ENCODE measurements around the gene HYKK.
"Not testable (repeated sequence)": the region's sequence is repeated elsewhere in the genome, so short reads cannot be mapped to it uniquely, and the experiment has no call there.

Gene HYKK

DNA sequence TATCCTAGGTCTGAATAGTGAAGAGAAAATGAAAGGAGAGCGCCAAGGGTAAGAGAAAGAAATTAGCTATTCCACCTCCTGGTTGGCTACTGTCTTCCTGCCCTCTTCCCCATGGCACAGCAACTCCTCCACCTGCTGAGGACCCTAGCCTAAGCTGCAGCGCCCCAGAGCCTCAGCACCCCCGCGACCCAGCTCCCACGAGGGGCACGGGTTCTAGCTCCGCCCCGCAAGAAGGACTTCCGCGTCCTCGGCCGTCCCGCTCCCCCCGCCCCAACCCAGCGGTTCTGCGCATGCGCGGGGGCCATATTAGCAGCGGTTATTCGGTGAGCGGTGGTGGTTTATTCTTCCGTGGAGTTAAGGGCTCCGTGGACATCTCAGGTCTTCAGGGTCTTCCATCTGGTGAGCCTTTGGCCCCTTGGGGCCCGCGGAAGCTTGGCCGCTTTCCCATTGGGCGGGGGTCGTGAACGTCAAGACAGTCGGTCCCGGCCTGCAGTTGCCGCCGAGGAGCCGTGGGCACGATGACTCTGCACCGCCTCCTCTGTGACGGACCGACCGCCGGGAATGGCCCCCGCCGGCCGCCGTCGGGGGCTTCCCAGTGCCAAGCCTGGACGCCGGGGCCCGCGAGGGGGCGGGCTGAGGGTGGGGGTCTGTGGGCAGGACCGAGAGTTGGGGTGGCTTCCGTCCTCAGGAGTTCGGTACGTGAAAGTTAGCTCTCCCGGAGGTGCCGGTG is 32.9 kb downstream of the HYKK start, which contains the start of gene PSMA4:
Gene PSMA4, plus strand, starts transcription at position 304 of the 730 bp plus-strand sequence. CDS start 1,484 bp downstream, outside the sequence.
- DNase-seq, result peak; percentile 96

DNA sequence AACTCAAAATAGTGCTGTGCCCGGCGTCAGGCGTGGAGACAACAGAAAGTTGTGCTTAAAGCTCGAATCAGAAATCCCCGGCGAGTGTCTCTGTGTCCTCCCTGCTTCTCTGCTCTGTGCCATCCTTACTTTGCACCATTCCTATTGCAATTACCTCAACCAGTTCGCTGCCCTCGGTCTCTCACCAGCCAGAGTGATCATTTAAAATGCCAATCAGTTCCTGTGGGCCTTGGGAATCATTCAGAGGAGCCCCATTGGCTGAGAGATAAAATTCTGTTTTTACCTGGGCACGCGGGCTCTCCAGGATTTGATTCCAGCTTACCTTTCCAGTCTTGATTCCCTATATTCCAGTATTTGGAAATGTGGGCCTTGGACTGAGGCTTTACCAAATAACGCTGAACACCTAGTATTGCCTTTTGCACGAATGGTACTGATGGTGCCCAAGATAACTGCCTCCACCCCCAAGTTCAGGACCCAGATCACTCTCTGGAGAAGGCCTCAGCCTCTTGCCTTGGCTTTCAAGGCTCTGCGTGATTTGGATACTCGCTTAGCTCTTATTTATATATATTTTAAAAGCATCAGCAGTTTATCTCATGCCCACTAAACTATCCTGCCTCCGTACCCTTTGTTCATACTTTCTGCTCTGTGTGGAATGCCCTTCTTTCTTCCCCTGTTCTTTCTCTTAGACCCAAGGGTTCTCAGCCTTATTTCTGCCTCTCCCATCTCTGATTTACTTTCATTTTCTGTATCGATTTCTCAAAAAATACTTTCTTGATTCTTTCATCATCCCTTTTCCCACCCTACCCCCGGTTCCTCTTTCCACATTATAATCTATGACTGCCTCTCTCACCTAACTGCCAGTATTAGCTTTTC is 33.7 kb downstream of the HYKK start:
- peak; percentile 4 for DNase-seq

DNA sequence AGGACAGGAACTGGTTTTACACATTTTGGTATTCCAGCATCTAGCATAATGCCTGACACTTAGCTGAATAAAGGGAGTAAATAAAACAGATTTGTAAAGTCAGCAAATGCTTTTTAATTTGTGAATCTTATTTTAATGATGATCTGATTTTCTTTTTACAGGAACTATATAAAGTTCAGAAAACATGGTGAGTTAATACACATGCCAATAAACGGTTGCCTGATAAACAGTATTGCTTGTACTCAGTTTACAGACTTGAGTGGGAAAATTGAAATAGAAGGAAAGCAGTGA is 34.3 kb downstream of the HYKK start:
- no peak for DNase-seq

DNA sequence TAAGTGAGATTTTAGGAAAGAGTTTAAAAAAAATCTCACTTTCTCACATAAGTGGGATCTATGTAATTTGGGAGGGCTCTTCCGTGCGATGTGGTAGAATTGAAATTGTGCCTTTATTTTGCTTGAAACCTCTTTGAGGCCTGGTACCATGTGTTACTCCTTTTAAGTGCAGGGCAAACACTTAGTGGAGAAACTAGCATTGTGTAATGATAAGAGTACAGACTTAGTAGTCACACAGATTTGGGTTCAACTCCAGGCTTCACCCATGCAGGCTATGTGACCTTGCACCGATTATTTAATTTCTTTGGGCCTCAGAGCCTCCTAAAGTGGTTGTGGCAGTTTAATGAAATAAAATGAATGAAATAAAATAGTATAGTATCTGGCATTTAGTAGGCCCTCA is 35.3 kb downstream of the HYKK start:
- no peak for DNase-seq

DNA sequence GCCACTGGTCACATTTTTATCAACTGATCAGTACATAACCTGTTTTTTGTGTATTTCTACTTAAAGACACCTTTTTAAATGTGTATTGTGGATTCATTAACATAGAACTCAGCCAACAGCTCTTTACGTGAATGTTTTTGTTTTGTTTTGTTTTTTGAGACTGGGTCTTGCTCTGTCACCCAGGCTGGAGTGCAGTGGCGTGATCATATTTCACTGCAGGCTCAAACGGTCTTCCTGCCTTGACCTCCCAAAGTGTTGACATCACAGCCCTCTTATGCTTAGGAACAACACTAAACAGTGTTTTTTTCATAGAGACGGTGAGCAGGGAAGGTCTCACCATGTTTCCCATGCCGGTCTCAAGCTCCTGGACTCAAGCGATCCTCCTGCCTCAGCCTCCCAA is 42.8 kb downstream of the HYKK start:
- no peak for DNase-seq

DNA sequence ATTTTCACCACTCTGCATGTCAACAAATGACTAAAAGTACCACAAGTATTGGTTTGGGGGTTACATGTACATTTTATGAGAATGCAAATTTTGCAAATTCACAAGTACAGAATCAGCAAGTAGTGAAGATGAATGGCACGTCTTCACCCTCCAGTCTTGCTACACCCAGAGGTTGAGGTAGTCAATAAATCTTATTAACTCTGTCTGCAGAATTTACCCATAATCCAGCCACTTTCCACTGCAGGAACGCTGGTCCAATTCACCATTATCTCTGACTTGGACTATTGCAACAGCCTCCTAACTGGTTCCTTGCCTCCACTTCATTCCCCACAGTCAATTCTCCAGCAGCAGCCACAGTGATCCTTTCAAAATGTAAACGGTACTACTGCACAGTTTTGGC is 43.4 kb downstream of the HYKK start:
- DNase-seq, result no peak

DNA sequence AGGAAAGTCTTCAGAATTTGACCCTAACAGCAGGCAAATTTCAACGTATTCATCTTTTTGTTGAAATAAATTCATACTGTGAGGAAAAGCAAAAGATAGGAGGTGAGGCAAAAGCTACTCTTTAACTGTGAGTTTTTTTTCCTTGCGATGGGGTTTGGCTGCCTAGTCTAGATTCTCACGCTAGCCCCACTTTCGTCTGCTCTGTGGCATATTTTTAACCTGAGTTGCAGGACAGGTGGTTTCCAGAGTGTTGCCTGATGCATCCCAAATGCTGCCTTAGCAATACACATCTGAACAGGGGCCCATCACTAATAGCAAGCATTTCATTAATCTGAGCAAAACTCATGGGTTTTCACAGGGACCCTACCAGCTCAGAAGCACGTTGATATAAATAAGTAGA is 44.5 kb downstream of the HYKK start:
- DNase-seq, result no peak

DNA sequence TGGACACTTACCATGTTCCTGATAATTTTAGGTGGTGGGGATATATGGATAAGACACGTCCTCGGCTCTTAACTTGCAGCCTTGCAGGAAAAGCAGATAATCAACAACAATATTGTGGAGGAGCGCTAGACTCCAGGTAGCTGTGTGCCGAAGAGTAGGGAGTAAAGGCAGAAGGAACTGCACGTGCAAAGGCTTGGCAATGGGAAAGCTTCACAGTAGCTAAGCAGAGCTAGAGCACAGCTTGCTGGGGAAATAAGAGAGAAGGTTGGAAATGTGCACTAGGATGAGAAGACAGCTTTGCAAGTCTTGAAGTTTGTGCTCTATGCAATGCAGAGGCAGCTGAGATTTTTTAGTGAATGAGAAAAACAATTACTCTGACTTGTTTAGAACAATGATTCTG is 45.2 kb downstream of the HYKK start:
- DNase-seq, result no peak

DNA sequence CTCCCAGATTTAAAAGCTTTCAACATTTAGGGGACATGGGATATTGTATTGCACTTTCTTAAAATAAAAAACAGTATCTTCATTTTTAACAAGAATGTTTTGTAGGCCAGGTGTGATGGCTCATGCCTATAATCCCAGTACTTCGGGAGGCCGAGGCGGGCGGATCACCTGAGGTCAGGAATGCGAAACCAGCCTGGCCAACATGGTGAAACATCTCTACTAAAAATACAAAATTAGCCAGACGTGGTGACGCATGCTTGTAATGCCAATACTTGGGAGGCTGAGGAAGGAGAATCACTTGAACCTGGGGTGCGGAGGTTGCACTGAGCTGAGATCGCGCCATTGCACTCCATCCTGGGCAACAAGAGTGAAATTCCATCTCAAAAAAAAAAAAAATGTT is 52.8 kb downstream of the HYKK start:
- DNase-seq, result not testable (repeated sequence)

DNA sequence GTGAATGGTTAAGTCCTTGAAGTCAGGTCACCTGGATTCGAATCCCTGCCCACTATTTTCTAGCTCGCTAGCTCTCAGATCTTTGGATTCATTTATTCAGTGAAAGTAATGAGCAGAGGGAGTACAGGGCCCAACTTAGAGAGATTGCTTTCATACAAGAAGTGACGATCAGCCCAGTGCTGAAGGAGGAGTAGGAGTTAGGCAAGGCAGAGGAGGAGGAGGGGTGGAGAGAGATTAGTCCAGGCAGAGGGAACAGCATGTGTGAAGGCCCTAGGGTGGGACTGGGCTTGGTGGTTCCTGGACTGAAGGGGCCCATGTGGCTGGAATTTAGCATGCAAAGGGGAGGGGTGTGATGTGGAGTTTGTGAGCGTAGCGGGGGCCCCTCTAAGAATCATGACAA is 54.1 kb downstream of the HYKK start:
- no peak for DNase-seq

DNA sequence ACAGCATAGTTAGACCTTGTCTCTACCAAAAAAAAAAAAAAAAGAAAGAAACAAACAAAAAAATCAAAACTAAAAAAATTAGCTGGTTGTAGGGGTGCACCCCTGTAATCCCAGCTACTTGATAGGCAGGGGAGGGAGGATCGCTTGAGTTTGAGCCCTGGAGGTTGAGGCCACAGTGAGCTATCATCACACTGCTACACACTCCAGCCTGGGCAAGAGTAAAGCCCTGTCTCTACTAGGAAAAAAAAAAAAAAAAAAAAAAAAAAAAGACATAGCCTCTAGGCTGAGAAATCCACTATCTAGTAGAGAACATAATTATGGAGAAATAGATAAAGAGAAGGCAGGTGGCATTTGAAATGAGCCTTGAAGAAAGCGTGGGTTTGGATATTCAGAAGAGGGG is 55.7 kb downstream of the HYKK start:
- DNase-seq, result no peak

DNA sequence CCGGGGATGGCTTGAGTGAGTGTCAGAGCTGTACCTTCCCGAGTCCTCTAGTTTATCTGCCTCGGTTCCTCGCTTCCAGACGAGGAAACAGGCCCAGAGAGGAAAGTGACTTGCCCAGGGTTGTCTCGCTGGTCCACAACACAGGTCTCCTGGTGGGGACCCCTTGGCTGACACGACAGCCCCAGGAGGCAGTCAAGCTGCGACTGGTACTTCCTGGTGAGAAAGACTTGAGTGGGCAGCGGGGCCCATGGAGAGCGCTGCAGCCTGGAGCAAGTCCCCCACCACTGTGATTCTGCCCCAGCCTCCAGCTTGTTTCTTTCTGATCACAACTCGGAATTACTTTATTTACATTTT is 57.3 kb downstream of the HYKK start:
- DNase-seq, result no peak

DNA sequence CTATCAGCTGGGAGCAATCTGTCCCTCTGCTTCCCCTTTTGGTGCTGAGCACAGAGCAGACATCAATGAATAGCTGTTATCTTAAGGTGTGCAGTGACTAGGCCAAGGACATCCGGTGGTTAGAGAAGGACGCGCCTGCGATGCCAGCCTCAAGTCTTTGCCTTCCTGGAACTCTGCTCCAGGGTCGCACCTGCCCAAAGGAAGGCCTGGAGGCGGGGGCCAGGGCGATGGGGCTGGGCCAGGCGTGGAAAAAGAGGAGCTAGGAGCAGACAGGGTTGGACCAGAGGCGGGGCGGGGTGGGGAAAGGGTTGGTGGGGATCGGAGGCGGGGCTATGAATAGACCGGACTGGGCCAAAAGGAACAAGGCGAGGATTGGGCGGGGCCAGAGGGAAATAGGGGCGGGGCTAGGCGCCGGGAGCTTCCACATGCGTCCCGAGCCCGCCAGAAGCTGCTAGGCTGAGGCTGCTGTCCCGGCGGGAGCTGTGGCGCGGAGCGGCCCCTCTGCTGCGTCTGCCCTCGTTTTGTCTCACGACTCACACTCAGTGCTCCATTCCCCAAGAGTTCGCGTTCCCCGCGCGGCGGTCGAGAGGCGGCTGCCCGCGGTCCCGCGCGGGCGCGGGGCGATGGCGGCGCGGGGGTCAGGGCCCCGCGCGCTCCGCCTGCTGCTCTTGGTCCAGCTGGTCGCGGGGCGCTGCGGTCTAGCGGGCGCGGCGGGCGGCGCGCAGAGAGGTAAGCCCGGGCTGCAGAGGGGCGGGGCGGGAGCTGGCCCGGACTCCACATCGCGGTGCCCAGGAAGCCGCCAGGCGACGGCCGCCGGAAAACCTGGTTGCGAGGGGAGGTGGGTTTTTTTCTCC is 57.9 kb downstream of the HYKK start, which contains the start of gene CHRNA5:
Gene CHRNA5, plus strand, starts transcription at position 424 of the 854 bp plus-strand sequence. Its CDS starts 200 bp downstream, at position 624.
- DNase-seq, result peak; percentile 77

DNA sequence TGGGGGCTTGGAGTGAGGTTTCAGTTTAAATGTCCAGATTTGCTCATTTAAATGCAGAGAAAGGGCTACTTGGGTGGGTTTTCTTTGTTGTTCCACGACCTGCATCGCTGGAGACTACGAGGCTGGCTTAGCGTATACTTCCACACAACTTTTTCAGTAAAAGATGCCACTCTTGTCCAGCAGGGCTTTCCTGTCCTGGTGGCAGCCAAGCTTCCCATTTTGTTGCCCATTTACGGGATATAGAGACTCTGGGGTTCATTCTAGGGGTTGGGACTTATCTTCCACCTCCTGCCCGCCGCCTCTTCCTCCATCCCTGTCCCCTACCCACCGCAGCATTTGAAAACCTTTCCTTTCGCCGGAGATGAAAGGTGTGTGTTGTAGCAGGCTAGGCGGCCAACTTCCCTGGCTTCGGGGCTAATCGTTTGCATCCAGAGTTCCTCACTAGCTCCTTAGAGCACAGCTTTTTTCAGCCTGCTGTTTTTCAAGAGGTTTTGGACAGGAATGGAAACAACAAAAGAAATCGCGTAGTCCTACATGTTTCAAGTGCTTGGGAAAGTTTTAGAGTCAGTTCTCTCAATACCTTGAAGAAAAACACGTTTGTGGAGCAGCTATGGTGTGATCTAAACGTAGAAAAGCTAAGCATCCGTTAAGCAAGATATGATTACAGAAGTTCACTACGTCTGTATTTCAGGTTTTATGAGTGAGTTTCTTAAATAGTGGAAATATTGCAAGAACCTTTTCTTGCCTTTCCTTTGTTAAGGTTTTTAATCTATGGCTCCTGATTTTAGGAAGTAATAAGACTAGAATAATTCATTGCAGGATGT is 58.8 kb downstream of the HYKK start:
- no peak for DNase-seq

DNA sequence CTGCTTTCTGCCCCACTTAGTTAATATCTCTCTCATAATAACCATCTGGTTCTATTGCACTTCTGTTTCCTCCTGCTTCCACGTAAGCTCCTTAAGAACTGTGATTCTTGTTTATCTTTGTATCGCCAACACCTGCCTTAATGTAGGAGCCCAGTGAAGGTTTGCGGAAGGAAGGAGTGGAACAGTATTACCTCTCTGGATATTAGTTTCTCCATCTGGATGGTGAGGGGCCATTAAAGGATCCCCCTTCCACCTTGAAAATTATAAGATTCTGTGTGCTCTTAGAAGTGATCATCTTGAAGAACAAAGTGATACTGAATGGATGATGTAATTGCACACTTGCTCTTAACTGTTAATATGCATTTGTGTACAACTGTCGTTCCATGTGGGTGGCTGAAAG is 60.2 kb downstream of the HYKK start:
- no peak for DNase-seq

DNA sequence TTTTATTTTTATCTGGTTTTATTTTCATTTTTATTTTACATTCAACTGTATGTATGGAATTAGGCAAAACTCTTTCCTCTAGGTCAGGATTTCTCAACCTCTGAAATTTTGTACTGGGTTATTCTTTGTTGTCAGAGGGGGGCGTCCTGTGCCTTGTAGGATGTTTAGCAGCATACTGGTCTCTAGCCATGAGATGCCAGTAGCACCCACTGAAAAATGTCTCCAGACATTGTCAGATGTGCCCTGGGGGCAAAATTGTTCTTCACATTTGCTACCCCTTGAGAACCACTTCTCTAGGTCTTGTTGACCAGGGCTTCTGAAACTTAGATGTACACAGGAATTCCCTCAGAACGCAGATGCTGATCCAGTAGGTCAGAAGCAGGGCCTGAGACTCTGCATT is 63.3 kb downstream of the HYKK start:
- DNase-seq, result no peak

DNA sequence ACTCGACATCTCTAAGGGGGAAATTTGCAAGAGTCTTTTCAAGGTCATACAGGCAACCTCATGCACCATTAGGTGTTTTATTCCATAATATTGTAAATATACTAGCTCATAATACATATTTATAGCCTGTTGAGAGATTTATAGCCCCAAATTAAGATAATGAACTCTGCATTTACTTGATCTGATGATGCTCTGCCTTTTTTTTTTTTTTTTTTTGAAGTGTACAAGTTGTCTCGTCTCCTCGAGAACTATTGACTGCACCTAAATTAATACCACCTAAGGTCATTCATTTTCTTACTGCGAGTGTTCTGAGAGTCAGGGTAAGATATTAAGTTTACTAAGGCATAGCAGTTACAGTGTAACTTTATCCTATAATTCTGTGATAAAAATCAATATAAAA is 64.0 kb downstream of the HYKK start:
- DNase-seq, result no peak

DNA sequence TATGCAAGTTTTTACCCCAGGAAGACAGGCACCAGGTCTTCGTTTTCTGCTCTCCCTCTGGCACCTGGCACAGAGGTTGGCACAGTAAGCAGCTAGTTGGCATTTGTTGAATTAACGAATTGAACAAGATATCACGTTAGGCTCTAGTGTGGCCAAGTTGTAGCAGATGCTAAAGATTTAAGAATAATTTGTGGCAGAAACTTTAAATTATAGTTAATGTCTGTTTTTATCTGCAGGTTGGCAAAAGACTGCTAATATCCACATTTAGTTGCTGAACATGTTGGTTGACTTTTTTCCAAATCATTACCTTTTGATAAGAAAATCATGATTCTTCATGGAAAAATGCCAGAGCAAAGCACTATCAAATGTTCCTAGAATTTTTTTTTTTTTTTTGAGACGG is 66.0 kb downstream of the HYKK start:
- DNase-seq, result no peak

DNA sequence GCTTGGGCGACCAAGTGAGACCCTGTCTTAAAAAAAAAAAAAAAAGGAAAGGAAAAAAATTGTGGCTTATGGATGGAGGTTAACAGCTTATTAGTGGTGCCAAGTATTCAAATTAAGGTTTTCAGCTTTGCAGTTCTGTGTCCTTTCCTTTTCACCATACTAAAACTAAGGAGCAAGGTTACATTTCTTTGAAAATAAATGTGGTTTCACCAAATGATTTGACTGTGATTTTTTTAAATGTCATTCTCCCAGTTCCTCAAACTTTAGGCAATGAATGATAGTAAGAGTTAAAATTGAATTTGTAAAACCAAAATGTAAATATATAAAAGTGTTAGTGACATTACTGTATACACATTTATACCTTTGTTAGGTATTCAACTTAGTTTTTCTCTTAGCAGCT is 67.6 kb downstream of the HYKK start:
- DNase-seq, result no peak

Measured in stimulated activated CD4-positive, alpha-beta T cell treated with anti-CD3 and anti-CD28 coated beads, Interleukin-4, amount 100 ng/mL, for 1 hour (primary cell).